ENCODE results near the gene C1orf122. TPM values are rescaled to one million over a fixed set of nuclear protein-coding genes. Genes with fewer than 3 reads are reported as not detected.

The C1orf122 gene
- total RNA-seq = 51.8 TPM

DNA sequence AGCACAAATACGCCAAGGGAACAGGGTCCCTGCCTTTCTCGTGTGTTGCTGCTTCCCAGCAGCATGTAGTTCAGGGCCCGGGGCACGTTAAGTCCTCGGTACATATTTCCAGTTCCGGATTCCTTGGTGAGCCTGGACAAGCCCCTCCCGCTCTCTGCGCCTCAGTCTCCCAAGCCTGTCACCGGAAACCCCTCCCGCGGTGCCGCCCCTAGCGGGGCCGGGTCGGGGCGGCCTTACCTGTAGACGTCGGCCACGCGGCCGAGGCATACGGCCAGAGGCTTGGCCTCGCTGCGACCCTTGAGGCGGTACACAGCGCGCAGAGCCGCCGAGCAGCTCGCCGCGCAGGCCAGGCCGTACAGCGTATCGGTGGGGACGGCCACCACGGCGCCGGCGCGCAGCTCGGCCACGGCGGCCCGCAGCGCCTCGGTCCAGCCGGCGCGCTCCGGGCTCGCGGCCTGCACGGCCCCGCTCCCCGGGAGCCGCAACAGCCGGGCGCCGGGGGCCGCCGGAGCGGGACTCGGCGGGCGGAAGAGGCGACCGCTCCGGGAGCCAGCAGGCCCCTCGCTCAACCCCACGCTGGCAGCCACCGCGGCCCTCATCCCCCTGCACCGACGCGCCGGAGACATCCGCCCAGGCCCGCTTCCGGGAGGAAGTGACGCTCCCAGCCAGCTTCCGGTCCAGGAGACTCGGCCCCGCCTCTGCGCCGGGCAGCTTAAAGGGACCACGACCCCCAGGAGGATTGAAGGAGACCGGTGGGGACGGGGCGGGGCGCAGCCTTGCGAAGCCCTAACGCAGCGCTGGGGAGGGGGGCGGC is at the start of gene C1orf122, which contains the start of gene YRDC:
TSS of gene C1orf122 (plus strand) at position 236 of the 814 bp plus-strand sequence. CDS start 615 bp downstream, outside the sequence.
TSS of gene YRDC (minus strand) at position 654 of the 814 bp plus-strand sequence. CDS start at position 626, 28 bp downstream.
- H3K36me3 ChIP-seq = peaks cover 0 to 42% of the 10 kb centered on the region in 2 donors
- TF ChIP-seq, protein P1, sequence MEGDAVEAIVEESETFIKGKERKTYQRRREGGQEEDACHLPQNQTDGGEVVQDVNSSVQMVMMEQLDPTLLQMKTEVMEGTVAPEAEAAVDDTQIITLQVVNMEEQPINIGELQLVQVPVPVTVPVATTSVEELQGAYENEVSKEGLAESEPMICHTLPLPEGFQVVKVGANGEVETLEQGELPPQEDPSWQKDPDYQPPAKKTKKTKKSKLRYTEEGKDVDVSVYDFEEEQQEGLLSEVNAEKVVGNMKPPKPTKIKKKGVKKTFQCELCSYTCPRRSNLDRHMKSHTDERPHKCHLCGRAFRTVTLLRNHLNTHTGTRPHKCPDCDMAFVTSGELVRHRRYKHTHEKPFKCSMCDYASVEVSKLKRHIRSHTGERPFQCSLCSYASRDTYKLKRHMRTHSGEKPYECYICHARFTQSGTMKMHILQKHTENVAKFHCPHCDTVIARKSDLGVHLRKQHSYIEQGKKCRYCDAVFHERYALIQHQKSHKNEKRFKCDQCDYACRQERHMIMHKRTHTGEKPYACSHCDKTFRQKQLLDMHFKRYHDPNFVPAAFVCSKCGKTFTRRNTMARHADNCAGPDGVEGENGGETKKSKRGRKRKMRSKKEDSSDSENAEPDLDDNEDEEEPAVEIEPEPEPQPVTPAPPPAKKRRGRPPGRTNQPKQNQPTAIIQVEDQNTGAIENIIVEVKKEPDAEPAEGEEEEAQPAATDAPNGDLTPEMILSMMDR (IDR thresholded peaks at IDR 0.05) = no peak
- peak in 1 of 2 donors; percentile 69 for TF ChIP-seq POLR2A (IDR thresholded peaks at IDR 0.05)
- peak; percentile 77 to 79 for TF ChIP-seq POLR2AphosphoS5 (IDR thresholded peaks at IDR 0.05; ENCODE audit: insufficient read depth in 1 of 2, low read depth in 1 of 2)
- peak within 1 kb of the TSS; percentile 92 to 93 for H3K4me3 ChIP-seq
- peak within 1 kb of the TSS; percentile 82 for H3K27ac ChIP-seq
- peaks cover 31% of the 10 kb centered on the region for H3K4me1 ChIP-seq
- H3K9me3 ChIP-seq = no peaks in the 10 kb centered on the region
- DNase-seq (ENCODE audit: extremely low spot score in 2 of 2) = no peak
- intact Hi-C loops (cut with DNase I) = loop anchor here (10.0 kb wide), 1 partner anchor 47 kb away; the partner anchor contains the start of gene MTF1
- H3K27me3 ChIP-seq = no peaks in the 10 kb centered on the region

DNA sequence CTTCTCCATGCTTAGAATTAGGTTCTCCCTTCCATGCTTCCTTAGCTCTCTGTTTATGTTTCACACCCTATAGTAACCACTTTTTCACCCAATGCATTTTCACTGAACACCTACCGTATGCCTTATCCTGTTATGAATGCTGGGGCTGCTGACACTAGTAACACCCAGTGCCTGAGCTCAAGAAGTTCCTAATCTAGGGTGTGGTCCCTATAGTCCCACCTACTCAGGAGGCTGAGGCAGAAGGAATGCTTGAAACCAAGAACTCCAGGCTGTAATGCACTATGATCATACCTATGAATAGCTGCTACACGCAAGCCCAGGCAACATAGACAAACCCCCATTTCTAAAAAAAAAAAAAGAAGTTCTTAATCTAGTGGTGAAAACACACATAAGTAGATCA is 48.1 kb upstream of the C1orf122 start:
- no peak overlapping the region for H3K27ac ChIP-seq
- H3K9me3 ChIP-seq = no peaks in the 10 kb centered on the region
- no peak overlapping the region for H3K4me3 ChIP-seq
- intact Hi-C loops (cut with DNase I) = no loop called here
- TF ChIP-seq POLR2AphosphoS5 (IDR thresholded peaks at IDR 0.05; ENCODE audit: insufficient read depth in 1 of 2, low read depth in 1 of 2) = no peak
- TF ChIP-seq POLR2A (IDR thresholded peaks at IDR 0.05) = no peak
- TF ChIP-seq, protein P1 (IDR thresholded peaks at IDR 0.05) = no peak
- H3K36me3 ChIP-seq = no peaks in the 10 kb centered on the region
- peaks cover under 1% of the 10 kb centered on the region for H3K27me3 ChIP-seq
- no peaks in the 10 kb centered on the region for H3K4me1 ChIP-seq
- DNase-seq (ENCODE audit: extremely low spot score in 2 of 2) = no peak

DNA sequence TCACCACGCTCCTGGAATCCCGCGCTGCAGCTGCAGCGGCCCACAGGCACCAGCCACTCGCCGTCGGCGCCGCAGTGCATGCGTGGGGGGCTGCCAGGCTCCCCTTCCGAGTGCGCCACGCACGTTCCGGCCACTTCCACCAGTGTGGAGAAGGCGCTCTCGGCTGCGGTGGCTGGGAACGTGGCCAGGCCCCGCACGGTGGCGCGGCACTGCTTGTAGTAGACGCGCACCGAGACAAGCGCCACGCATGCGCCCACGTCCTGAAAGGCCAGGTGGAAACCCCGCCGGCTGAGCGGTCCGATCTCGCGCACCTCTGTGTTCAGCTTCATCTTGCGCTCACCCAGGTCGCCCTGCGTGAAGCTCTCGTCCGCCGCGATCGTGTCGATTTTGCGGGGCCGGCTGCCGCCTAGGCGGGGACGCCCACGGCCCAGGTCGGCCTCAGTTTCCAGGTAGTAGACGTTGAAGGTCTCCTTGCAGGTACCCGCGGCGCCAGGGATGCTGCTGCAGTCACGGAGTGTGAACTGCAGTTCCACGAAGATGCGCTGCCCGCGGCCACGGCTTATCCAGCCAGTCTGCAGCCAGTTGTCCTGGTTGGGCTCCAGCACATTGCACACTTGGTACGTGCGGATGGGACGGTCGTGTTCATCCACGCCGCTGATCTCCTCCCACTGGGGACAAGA is 46.0 kb upstream of the C1orf122 start:
- Histone ChIP-seq H3K27me3 (peaks cover 8% of the 10 kb centered on the region), H3K36me3 (no peaks in the 10 kb centered on the region), H3K4me3 (no peak overlapping the region), H3K9me3 (no peaks in the 10 kb centered on the region), H3K4me1 (peaks cover 3% of the 10 kb centered on the region), H3K27ac (no peak overlapping the region)
- intact Hi-C loops (cut with DNase I) = no loop called here
- TF ChIP-seq POLR2A (IDR thresholded peaks at IDR 0.05) = no peak
- no peak for TF ChIP-seq POLR2AphosphoS5 (IDR thresholded peaks at IDR 0.05; ENCODE audit: insufficient read depth in 1 of 2, low read depth in 1 of 2)
- peak in 1 of 2 donors; percentile 87 for DNase-seq (ENCODE audit: extremely low spot score in 2 of 2)

DNA sequence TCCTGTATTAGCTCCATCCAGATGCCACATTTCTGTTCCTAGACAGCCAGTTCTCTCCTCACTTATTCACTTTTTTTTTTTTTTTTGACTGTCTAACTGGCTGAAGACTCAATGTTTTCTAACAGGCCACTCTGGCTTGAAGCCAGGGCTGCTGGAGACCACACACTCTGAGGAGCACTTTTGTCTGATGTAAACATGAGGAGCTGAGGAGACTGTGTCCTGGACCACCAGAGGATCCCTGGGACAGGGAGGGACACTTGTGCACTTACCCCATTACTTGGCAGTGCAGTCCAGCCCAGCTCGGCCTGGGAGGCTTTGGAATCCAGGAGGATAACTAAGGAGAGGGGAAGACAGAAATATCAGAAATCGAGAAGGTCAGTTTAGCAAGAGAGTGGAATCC is 45.1 kb upstream of the C1orf122 start:
- H3K4me3 ChIP-seq = no peak overlapping the region
- DNase-seq (ENCODE audit: extremely low spot score in 2 of 2) = no peak
- no peak overlapping the region for H3K27ac ChIP-seq
- H3K36me3 ChIP-seq = no peaks in the 10 kb centered on the region
- peaks cover 3% of the 10 kb centered on the region for H3K4me1 ChIP-seq
- H3K9me3 ChIP-seq = no peaks in the 10 kb centered on the region
- TF ChIP-seq POLR2AphosphoS5 (IDR thresholded peaks at IDR 0.05; ENCODE audit: insufficient read depth in 1 of 2, low read depth in 1 of 2) = no peak
- intact Hi-C loops (cut with DNase I) = no loop called here
- peaks cover 8% of the 10 kb centered on the region for H3K27me3 ChIP-seq

DNA sequence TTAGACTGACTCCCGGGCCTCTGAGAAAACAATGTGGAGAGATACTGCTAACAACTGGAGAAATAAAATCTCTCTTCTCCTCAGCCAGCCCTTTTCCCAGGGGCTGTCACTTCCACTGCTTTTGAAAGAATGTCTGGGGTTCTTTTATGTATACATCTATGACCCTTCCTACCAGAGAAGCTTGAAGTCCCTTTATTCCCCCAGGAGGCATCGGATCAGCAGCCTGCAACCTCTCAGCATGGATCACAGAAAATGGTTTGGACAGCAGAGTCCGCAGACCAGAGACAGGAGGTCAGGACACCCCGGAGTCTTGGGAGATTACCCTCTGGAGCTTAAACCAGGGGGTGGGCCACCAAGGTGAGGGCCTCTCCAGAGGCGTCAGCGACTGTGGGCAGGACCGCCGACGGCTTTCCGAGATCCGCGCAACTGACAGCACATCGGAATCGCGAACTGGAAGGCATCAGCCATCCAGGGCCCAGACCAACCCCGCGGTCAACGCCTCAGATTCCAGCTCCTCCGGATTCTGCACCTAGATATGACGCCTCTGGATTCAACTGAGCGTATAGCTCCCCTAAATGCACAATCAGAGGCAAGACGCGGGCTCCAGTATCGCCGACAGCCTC is 43.7 kb upstream of the C1orf122 start:
- Histone ChIP-seq H3K27ac (no peak overlapping the region), H3K27me3 (peaks cover 8% of the 10 kb centered on the region), H3K4me3 (no peak overlapping the region), H3K4me1 (peaks cover 3% of the 10 kb centered on the region), H3K9me3 (no peaks in the 10 kb centered on the region), H3K36me3 (no peaks in the 10 kb centered on the region)
- DNase-seq (ENCODE audit: extremely low spot score in 2 of 2) = no peak
- intact Hi-C loops (cut with DNase I) = no loop called here
- no peak for TF ChIP-seq POLR2AphosphoS5 (IDR thresholded peaks at IDR 0.05; ENCODE audit: insufficient read depth in 1 of 2, low read depth in 1 of 2)
- TF ChIP-seq, protein P1 (IDR thresholded peaks at IDR 0.05) = no peak
- no peak for TF ChIP-seq POLR2A (IDR thresholded peaks at IDR 0.05)
